Measurements from ENCODE around the gene LDLRAD3.

LDLRAD3 gene

DNA sequence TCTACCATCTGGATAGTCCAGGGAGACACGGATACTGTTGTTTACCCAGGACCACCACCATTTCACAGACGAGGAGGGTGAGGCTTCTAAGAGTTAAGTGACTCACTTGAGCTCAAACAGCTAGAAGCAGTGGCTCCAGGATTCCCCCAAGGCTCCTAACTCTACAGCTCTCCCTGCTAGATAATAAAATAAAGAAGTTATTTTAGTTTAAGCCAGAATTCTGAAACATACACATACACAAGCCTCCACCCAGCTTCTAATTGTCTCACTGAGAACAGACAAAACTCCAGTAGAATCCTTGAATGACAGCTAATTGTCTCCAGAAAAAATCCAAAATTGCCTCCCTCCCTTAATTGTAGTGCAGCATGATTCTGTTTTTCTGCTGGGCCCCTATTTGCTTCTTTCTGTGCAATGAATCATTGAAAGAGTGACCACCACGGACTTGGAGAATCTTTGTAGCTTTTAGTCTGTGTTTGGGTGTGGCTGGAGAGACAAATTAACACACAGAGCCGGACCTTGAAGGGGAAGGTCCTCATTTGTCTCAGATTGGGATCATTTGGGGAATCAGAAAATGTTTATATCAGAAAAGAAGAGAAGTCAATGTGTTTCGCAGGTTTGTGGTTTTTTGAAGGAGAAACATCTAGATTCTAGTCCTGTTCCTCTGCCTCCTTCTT lies 280.5 kb downstream of the LDLRAD3 start:
- no peak for DNase-seq

DNA sequence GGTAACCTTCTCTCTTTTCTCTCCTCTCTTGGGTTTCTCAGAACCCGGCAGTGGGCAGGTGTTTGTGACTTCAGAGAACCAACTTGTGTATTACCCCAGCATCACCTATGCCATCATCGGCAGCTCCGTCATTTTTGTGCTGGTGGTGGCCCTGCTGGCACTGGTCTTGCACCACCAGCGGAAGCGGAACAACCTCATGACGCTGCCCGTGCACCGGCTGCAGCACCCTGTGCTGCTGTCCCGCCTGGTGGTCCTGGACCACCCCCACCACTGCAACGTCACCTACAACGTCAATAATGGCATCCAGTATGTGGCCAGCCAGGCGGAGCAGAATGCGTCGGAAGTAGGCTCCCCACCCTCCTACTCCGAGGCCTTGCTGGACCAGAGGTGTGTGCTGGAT lies 283.2 kb downstream of the LDLRAD3 start:
- DNase-seq: no peak

DNA sequence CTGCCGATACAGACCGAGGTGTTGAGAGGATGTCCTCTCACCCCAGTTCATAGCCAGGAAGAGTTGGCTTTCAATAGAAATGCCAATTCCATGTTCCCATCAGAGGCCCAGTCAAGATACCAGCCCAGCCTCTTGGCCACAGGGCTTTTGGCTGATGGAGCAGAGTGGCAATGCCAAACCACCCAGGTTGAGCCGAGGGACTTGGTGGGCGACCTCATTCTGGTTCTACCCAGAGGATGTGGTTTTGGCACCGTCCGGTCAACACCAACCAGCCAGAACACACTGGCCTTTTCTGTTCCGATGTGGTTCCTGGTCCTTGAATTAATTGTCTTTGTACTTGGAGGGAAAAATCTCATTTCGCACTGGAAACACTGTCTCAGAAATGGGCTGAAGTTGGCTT lies 284.8 kb downstream of the LDLRAD3 start:
- no peak for DNase-seq

DNA sequence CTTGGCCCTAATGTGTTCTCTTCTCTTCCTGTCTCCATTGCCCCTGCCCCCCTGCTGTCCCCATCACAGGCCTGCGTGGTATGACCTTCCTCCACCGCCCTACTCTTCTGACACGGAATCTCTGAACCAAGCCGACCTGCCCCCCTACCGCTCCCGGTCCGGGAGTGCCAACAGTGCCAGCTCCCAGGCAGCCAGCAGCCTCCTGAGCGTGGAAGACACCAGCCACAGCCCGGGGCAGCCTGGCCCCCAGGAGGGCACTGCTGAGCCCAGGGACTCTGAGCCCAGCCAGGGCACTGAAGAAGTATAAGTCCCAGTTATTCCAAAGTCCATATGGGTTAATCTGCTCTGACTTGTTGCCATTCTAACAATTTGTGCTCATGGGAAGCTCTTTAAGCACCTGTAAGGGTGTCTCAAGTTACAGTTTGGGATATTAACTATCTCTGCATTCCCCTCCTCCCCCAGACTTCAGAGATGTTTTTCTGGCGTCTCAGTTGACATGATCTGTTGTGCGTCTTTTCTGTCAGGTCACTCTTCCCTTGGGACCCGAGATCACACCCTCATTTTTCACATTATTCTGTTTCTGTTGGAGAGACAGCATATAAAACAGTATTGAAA lies 285.3 kb downstream of the LDLRAD3 start:
- DNase-seq: no peak

DNA sequence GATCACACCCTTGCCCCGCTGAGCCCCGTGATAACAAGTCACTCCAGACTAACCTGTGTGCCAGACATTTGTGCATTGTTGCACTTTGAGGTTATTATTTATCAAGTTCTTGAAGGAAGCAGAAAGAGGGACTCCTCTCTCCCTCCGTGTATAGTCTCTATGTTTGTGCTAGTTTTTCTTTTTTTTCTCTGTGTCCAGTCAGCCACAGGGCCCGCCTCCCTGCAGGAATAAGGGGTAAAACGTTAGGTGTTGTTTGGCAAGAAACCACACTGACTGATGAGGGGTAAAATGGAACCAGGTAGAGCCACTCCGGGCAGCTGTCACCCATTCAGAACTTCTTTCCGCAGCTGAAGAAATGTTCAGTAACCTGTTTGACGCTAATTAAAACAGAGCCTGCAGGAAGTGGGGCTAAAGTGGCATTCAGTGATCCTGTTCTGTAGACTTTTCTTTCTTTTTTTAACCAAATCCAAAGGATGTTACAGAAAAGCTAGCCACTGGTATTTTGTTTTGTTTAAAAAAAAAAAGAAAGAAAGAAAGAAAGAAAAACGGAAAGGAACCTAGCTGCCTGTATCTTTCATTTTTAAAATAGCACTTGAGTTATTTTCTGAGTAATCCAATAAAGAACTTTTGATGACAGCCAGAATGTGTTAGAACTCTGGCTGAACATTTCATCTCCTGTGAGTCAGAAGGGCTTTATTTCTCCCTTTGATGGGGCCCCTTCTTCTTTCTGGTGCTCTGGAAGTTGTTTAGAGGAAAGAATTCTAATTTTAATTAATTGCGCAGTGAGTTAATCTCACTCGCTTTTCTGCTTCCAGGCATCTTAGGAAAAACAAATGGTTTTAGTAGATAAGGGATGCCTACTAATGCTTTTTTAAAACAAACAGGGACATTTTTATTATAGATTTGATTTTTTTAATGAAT lies 287.2 kb downstream of the LDLRAD3 start:
- no peak for DNase-seq

DNA sequence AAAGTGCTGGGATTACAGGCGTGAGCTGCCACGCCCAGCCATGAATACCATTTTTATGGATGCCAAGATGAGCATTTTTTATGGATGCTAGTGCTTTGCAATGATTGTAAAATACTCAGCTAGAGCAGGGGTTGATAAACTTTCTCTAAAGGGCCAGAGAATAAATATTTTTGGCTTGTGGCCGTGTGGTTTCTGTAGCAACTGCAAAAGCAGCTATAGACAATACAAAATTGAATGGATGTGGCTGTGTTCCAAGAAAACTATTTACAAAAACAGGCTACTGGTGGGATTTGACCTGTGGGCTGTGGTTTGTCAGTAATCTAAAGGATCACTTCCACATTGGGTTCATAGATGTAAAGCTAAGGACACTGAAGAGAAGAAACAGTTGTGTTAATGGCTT lies 289.3 kb downstream of the LDLRAD3 start:
- no peak for DNase-seq

DNA sequence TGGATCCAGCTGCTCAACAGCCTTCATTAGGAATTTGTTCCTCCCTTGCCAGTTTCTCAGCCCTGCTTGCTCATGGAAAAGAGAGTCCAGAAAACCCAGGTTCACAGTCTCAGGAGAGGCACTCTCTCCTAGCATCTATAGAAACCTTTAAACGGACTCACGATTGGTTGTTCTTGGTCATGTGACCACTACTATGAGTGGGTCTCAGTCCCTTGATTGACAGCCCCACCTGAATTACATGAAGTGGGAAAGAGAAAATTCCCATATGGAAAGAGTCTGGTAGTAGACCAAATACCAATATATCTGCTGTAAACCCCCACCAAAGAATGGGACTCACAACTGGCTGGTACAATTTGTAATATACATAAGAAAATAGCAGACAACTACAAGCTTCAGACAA lies 291.0 kb downstream of the LDLRAD3 start:
- no peak for DNase-seq

DNA sequence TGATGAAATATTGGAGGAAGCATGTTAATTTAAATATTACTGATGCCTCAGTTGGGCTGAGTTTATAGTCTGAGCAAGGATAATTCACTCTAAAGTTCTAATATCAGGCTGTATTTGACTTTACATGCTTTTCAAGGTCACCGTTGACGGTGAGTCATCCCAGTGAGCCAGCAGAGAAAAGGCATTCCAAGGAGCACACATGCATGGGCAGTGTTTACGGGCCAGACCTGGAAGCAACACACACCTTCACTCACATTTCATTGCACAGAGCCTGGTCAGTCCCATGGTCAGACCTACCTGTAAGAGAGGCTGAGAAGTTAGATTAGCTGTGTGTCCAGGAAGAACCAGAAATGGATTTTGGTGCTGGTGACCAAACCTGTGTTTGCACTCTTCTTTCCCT lies 291.9 kb downstream of the LDLRAD3 start:
- no peak for DNase-seq

DNA sequence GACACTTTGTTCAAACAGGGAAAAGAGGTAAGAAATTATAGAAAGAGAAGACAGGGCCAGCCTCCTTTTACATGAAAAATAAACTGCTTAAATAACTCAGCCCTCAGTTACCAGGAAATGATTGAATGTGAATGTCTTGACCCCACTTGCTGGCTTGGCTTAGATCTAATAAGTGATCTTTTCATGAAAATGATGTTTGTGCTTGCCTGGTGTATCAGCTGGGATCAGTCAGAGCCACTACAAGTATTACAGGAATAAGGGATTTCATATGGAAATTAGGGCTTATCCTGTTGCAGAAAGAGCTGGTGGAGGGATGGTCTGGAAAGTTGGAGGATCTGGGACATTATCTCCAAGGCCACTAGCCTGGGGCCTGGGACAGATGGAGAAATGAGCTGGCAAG lies 293.5 kb downstream of the LDLRAD3 start:
- no peak for DNase-seq

DNA sequence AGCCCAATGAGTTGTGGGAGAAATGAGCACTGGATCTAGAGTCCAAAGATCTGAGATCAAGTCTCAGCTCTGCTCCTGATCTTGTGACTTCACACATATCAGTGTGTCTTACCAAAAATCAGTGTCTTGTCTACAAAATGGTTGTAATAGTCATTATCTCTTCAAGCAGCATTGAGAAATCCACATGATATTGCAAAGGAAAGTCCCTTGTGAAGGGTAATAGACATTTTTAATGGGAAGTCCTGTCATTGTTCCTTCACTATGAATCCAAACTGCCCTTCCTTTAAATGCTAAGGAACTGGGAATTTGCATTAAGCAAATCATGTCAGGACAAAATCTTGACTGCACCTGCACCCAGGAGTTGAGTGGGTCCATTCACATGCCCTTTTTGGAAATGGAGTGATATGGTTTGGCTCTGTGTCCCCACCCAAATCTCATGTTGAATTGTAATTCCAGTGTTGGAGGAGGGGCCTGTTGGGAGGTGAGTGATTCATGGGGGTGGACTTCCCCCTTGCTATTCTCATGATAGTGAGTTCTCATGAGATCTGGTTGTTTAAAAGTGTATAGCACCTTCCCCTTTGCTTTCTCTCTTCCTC lies 294.3 kb downstream of the LDLRAD3 start:
- no peak for DNase-seq

DNA sequence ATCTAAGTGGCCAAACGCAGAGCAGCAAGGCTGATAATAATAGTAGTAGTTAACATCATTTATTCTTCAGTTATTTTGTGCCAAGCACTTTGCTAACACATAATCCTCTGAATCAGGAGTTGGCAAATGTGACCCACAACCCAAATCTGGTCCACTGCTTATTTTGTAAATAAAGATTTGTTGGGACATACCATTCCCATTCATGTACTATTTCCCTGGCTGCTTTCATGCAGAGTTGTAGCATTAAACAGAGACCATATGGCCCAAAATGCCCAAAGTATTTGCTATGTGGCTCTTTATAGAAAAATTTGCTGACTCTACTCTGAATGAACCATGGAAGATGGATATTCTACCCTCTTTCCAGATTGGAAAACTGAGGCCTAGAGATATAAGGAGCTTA lies 295.0 kb downstream of the LDLRAD3 start:
- DNase-seq: no peak

DNA sequence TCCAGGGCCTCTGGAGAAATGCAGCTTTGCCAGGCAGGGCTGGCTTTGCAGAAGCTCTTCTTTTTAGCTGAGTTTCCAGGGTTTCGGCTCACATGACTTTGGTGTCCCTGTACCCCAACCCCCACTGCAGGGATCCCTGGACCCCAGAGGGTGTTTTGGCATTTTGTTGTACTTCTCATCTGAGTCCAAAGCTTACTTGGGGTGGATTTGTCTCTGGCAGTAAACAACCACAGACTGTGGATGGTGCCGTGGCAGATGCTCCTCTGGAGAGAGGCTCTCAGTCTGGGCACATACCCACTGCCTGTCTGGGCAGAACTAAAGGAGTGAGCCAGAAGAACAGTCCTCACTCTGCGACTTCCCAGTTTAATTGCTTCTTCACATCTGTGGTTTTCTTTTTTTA lies 295.8 kb downstream of the LDLRAD3 start:
- DNase-seq: no peak

DNA sequence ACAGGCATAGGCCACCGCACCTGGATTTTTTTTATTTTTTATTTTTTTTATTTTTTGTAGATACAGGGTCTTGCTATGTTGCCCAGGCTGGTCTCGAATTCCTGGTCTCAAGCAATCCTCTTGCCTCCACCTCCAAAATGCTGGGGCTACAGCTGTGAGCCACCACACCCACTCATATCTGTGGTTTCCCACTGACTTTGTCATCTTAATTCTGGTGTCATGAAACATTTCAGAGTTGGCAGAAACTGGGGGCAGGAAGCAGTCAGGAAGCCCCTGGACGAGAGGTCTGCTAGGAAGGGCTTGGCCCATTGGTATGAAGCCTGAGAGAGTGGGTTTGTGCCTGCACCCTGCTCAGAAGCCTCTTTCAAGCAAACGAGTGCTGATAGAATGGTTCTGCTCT lies 296.3 kb downstream of the LDLRAD3 start:
- DNase-seq: no peak

DNA sequence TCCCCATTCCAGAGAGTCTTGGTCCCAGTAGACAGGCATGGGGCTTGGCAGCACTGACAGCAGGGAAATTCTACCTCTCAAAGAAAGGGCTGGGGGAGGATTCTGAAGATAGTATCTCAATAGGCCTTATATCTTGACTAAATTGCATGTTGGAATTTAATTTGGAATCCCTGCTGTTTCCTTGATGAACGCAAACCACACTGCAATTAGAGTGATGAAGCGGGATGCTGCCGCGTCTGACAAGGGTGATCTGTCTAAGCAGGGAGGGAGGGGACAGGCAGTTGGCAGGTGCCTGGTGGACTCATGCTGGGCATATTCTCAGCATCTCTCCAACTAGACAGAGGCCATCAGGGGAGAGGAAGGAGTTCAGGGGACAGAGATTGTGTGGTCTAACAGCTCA lies 296.9 kb downstream of the LDLRAD3 start:
- DNase-seq: no peak

DNA sequence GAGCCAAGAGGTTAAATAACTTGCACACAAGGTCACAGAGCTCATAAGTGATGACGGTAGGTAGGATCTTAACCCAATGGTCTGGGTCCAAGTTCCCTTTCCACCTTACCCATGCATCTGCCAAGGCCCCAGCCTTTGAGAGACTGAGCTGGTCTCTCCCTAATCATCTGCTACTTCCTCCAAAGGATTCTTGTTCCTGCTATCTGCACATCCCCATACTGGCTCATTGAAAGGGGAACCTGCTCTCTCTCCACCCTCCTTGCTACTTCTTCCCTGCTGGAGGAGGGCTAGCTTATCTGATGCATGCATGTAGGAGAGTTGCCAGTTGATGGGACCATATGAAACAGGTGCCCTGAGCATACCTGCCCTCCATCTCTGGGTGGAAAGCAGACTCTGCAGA lies 297.6 kb downstream of the LDLRAD3 start:
- no peak for DNase-seq

DNA sequence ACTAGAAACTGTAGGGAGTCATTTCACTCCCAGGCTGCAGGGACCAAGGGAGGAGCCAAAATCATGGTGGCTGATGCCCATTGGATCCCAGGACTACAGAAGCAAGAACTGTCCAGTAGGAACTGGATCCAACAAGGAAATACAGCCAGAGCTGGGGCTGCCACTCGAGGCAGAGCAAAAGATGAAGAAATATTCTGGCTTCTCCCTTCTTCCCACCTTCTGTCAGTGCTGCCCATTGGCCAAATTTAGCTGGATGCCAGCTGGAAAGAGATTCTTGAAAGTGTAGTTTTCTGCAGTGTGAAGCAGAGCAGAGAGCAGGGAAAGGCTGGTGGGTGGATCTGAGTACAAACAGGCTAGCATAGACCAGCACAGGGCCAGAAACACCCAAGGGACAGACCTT lies 299.8 kb downstream of the LDLRAD3 start:
- no peak for DNase-seq

DNA sequence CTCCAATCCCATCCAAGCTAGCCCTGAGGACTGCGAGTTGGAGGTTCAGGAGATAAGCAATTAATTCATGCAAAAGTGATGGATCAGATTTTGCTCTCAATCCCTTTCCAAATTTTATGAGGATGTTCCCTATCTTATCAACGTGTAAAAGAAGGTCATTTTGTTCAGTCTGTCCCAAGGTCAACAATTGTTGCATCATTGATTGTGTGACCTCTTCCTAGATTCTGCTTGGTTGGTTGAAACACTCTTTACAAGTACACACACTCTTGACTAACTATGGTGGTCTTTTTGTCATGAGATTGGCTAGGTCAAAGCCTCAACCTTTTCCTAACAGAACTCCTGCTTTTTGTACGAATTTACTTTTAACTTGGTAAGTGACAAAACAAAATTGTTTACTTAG lies 303.6 kb downstream of the LDLRAD3 start:
- no peak for DNase-seq

DNA sequence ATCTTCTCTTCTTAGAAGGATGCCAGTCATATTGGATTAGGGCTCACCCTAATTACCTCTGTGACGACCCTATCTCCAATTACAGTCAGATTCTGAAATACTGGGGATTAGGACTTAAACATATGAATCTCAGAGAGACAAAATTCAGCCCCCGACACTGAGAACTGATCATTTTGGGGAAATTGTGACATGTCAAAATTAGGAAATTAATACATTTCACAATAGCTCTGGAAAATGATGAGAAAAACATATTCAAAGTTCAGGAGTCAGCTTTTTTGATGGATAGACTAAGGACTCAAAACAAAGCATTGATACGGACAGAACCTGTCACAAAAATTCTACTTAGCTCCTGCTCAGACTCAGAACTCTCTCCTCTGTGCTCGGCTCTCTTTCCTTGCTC lies 304.6 kb downstream of the LDLRAD3 start:
- no peak for DNase-seq

DNA sequence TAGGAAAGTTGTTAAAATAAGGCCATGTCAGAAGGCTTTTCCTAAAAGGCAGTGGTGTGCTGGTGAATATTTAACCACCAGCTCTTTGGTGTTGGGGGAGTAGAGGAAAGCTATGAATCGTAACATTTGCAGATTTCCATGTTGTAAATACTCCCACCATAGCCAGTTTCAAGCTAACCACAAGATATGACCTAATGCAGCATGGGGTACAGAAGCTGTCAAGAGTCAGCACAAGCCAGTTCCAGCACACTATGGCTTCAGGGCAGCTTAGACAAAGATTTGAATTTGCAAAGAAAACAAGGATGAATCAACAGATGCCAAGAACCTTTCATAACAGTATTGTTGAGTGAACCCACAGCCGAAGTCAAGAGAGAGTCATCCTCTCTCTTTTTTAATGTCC lies 305.4 kb downstream of the LDLRAD3 start:
- DNase-seq: no peak

DNA sequence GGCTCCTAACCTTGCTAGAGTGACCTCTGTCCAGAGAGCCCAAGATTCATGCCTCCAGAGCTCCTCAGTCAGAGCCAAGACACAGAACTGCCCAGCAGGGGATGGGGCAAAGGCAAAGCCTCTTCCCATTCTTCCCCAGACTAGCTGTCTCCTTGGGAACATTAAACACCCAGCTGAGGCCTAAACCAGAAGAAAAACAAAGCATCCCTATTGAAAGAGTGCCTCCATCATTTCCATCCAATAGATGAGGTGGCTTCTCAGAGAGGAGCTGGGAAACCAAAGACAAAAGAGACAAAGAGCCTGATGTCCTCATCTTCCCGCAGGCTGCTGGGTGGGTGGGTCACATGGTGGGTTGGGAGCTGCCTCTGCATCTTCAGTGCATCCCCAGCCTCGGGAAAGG lies 308.0 kb downstream of the LDLRAD3 start:
- DNase-seq: no peak

DNA sequence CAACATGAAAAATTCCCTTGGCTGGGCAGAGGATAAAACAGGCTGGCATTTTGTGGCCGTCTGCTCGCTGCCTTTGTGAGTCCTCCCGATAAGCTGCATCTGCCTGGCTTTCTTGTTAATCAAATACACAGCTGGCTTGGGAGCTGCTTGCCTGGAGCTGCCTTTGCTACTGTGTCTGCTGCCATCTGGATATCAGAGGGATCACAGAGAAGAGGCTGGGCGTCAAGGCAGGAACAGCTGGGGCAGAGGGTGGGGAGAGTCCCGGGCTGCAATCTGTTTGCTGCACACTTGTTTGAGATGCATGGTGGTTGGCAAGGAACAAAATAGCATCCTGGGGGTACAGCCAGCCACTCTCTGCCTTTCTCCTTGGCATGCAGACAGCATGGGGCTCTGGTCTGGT lies 309.4 kb downstream of the LDLRAD3 start:
- no peak for DNase-seq

DNA sequence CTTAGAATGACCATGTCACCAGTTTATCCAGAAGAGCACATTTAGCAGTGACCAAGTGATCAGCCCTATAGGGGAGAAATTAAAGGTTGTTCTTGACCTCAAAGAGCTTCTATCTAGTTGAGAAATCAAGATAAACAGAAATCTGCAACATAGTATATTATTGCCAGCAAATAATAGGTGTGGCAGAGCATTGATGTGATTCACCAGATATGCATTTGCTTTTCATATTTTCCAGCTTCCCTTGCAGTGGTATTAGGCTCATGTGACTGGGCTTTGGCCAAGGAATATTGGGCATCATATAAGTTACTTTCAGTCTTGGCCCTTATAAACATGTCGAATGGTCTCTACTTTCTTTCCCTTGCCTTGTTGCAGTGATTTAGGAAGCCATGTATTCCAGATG lies 310.9 kb downstream of the LDLRAD3 start:
- no peak for DNase-seq

DNA sequence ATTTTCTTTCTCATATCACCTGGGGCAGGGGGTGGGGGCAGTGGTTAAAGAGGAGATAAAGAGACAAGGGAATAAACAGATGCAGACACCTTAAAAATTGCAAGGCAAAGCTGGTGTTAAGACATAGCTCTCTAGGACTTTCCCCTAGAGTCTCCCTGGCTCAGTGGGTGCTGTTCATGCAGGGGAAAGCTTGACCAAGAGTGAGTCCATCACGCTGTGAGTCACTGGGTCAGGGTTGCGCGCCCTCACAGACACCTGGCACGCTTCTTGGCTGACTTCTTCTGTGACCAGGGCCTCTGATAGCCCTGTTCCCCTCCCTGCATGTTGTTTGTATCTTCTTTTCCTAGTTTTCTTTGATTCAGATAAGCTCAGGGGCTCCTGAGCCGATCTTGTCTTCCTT lies 313.5 kb downstream of the LDLRAD3 start:
- no peak for DNase-seq
